Gastroesophageal sphincter (tissue), 4 donors: ENCODE measurements around the gene CPAMD8. TPM values are rescaled to one million over a fixed set of nuclear protein-coding genes. Genes with fewer than 3 reads are reported as not detected.

Source experiments
- ATAC-seq: fragments of 150-250 bp; one replicate; pipeline ENCODE4 v1.9.1; 2016; ENCODE audit warnings: mild to moderate bottlenecking, moderate library complexity
- H3K27ac ChIP-seq, 4 donors: fragments of 200-600 bp; sonication (generic) in 3 of 4; 1 replicate in 3 of 4; 2 replicates in 1 of 4; pipeline ENCODE4 v1.5.1; 2016 to 2019
- H3K27me3 ChIP-seq: fragments of 200-600 bp; sonication (generic); one replicate; pipeline ENCODE4 v1.5.1; 2019
- H3K36me3 ChIP-seq, 2 donors: fragments of 200-600 bp; sonication (generic); one replicate each; pipeline ENCODE4 v1.5.1; 2019; ENCODE audit warnings: control low read depth in 1 of 2
- H3K4me1 ChIP-seq, 3 donors: fragments of 200-600 bp; sonication (generic); 1 replicate in 2 of 3; 2 replicates in 1 of 3; pipeline ENCODE4 v1.5.1; 2016 to 2019; ENCODE audit warnings: control low read depth in 2 of 3
- H3K4me3 ChIP-seq, 2 donors: fragments of 200-600 bp; sonication (generic); one replicate each; pipeline ENCODE4 v1.5.1; 2019; ENCODE audit warnings: mild to moderate bottlenecking in 1 of 2, moderate library complexity in 1 of 2
- H3K9me3 ChIP-seq, 3 donors: fragments of 200-600 bp; sonication (generic); one replicate each; pipeline ENCODE4 v1.5.1; 2017 to 2019; ENCODE audit warnings: control low read depth in 2 of 3
- CTCF ChIP-seq, 4 experiments: fragments of 200-600 bp in 2 of 4; fragments of 450-650 bp in 2 of 4; sonication (generic) in 1 of 4; IDR thresholded peaks; one replicate each; pipeline ENCODE4 v1.5.1; 2017 to 2019; ENCODE audit warnings: antibody characterized with exemption in 4 of 4, mild to moderate bottlenecking in 2 of 4, moderate library complexity in 2 of 4
- EP300 ChIP-seq: sonication (generic); formaldehyde crosslinking; IDR thresholded peaks from one replicate; pipeline ENCODE4 v1.6.1; 2017; ENCODE audit warnings: antibody characterized with exemption, mild to moderate bottlenecking
- POLR2A ChIP-seq, 2 donors: fragments of 450-650 bp; IDR thresholded peaks; one replicate each; pipeline ENCODE4 v1.6.1; 2017; ENCODE audit warnings: antibody characterized with exemption in 2 of 2, mild to moderate bottlenecking in 2 of 2, moderate library complexity in 1 of 2
- POLR2AphosphoS5 ChIP-seq: sonication (generic); formaldehyde crosslinking; IDR thresholded peaks from one replicate; pipeline ENCODE4 v1.6.1; 2017; ENCODE audit warnings: antibody characterized with exemption
- WGBS, 2 donors: methylation state at CpG; one replicate each; pipeline ENCODE4 v1.1.5; 2018; ENCODE audit warnings: low coverage in 1 of 2; 5-methylcytosine and 5-hydroxymethylcytosine counted together
- total RNA-seq, 4 donors: library from RNA; depleted of rRNA; stranded (reverse); fragments of >200 nt; gene quantifications; one replicate each; pipeline ENCODE4 v1.1.0, GENCODE V29; 2016

Gene CPAMD8
- total RNA-seq, 4 donors from 2014 or later, result 6.9 to 12.0 (median 9.2) TPM

- Histone ChIP-seq H3K9me3 (no peaks in the 10 kb centered on the region), H3K27me3 (no peaks in the 10 kb centered on the region), H3K27ac (peak overlapping the region in 3 of 4 donors; percentile 88 to 92 (median 88)), H3K4me3 (peak overlapping the region; percentile 56 to 86), H3K36me3 (peaks cover 0 to 31% of the 10 kb centered on the region in 2 donors), H3K4me1 (peaks cover 0 to 49% (median 30%) of the 10 kb centered on the region in 3 donors)
- TF ChIP-seq CTCF (IDR thresholded peaks at IDR 0.05) (no peak), POLR2AphosphoS5 (no peak), EP300 (no peak), POLR2A (IDR thresholded peaks at IDR 0.05) (no peak)
- WGBS, 2 donors, result 58 to 82% methylated on average over 5 of the region's 18 CpGs
- no peak for ATAC-seq
Observed at GRCh38 chr19:17073869-17074633, 47.4 kb upstream of the CPAMD8 start.

- Histone ChIP-seq H3K27ac (no peak overlapping the region), H3K4me1 (peaks cover 0 to 27% (median 8%) of the 10 kb centered on the region in 3 donors), H3K9me3 (no peaks in the 10 kb centered on the region), H3K27me3 (no peaks in the 10 kb centered on the region), H3K36me3 (peaks cover 0 to 48% of the 10 kb centered on the region in 2 donors), H3K4me3 (no peak overlapping the region)
- TF ChIP-seq EP300 (no peak), POLR2AphosphoS5 (no peak), CTCF (IDR thresholded peaks at IDR 0.05) (no peak), POLR2A (IDR thresholded peaks at IDR 0.05) (no peak)
- 76 to 86% methylated on average over 2 to 3 of the region's 7 CpGs for WGBS, 2 donors
- no peak for ATAC-seq
Observed at GRCh38 chr19:17070912-17071311, 44.3 kb upstream of the CPAMD8 start.

GRCh38 chr19:17070421-17070820, 43.8 kb upstream of the CPAMD8 start:
- H3K27me3 ChIP-seq, result no peaks in the 10 kb centered on the region
- peaks cover 0 to 49% of the 10 kb centered on the region in 2 donors for H3K36me3 ChIP-seq
- H3K9me3 ChIP-seq, result no peaks in the 10 kb centered on the region
- H3K27ac ChIP-seq, result no peak overlapping the region
- no peak for ATAC-seq
- no peak overlapping the region for H3K4me3 ChIP-seq
- TF ChIP-seq EP300 (no peak), POLR2A (IDR thresholded peaks at IDR 0.05) (no peak), POLR2AphosphoS5 (no peak), CTCF (IDR thresholded peaks at IDR 0.05) (no peak)
- peaks cover 0 to 27% (median 8%) of the 10 kb centered on the region in 3 donors for H3K4me1 ChIP-seq
- WGBS, 2 donors, result 85 to 91% methylated on average over 9 to 10 of the region's 12 CpGs

- no CpG with 5 or more reads among the region's 9 CpGs for WGBS, 2 donors
Observed at GRCh38 chr19:17069193-17069592, 42.6 kb upstream of the CPAMD8 start.

More at GRCh38 chr19:17069193-17069592, 42.6 kb upstream of the CPAMD8 start:
- Histone ChIP-seq H3K27ac (no peak overlapping the region), H3K36me3 (peaks cover 0 to 49% of the 10 kb centered on the region in 2 donors), H3K4me3 (no peak overlapping the region), H3K27me3 (no peaks in the 10 kb centered on the region), H3K4me1 (peaks cover 0 to 18% (median 2%) of the 10 kb centered on the region in 3 donors), H3K9me3 (peaks cover 0 to 3% (median 0%) of the 10 kb centered on the region in 3 donors)
- no peak for ATAC-seq
- TF ChIP-seq CTCF (IDR thresholded peaks at IDR 0.05), result no peak
- no peak for TF ChIP-seq POLR2A (IDR thresholded peaks at IDR 0.05)
- no peak for TF ChIP-seq POLR2AphosphoS5
- TF ChIP-seq EP300, result no peak
